Heart right ventricle (tissue), 16 donors: ENCODE data around the gene TCEAL5. TPM values are rescaled to one million over a fixed set of nuclear protein-coding genes. Genes with fewer than 3 reads are reported as not detected.

Experiments used
- ATAC-seq, 8 donors: fragments of 200-7000 bp; cut with Tn5 transposase; one replicate each; pipeline ENCODE4 v1.9.1; 2020; ENCODE audit warnings: mild to moderate bottlenecking in 8 of 8, moderate library complexity in 8 of 8, moderate number of reproducible peaks in 1 of 8
- DNase-seq, 2 donors: peaks; one replicate each; pipeline ENCODE4 v3.0.0-alpha.2; 2020
- H3K27ac ChIP-seq, 10 donors: fragments of 200-600 bp; sonication (generic) in 2 of 10; one replicate each; pipeline versions ENCODE4 v1.5.0 to v1.8.0; 2020 to 2022; ENCODE audit warnings: mild to moderate bottlenecking in 3 of 10
- H3K27me3 ChIP-seq, 7 donors: fragments of 200-600 bp; one replicate each; pipeline ENCODE4 v1.8.0; 2021 to 2022; ENCODE audit warnings: mild to moderate bottlenecking in 2 of 7
- H3K36me3 ChIP-seq, 9 donors: fragments of 200-600 bp; sonication (generic) in 1 of 9; one replicate each; pipeline versions ENCODE4 v1.5.0 to v1.8.0; 2020 to 2022; ENCODE audit warnings: mild to moderate bottlenecking in 2 of 9
- H3K4me1 ChIP-seq, 9 donors: fragments of 200-600 bp; sonication (generic) in 1 of 9; one replicate each; pipeline versions ENCODE4 v1.5.0 to v1.8.0; 2020 to 2022; ENCODE audit warnings: mild to moderate bottlenecking in 4 of 9
- H3K4me3 ChIP-seq, 10 donors: fragments of 200-600 bp; sonication (generic) in 2 of 10; one replicate each; pipeline versions ENCODE4 v1.5.0 to v1.8.0; 2020 to 2022; ENCODE audit warnings: mild to moderate bottlenecking in 7 of 10, moderate library complexity in 2 of 10
- H3K9me3 ChIP-seq, 11 donors: fragments of 200-600 bp in 10 of 11; sonication (generic) in 2 of 11; one replicate each; pipeline versions ENCODE4 v1.5.0 to v1.8.0; 2013 to 2022; ENCODE audit warnings: mild to moderate bottlenecking in 2 of 11, control low read depth in 1 of 11, moderate library complexity in 1 of 11
- WGBS, 2 donors: extraction: QIAGEN DNeasy Blood & Tissue Kit; methylation state at CpG; one replicate each; pipeline ENCODE4 v1.1.7; 2013; ENCODE audit warnings: inconsistent platforms in 1 of 2; 5-methylcytosine and 5-hydroxymethylcytosine counted together
- intact Hi-C, 10 donors: fragments of 100-400 bp; cut with DNase I; formaldehyde crosslinking; loops; one replicate each; pipeline versions ENCODE4 v1.11.1 to v1.14.2; 2022
- polyA plus RNA-seq, 2 donors: library from polyadenylated mRNA; stranded (reverse); fragments of 200-250 nt; gene quantifications; one replicate each; pipeline ENCODE4 v1.2.3, GENCODE V29; 2013
- total RNA-seq, 10 donors: library from RNA; stranded (reverse); fragmentation: NEBNext Ultra II Directional in 3 of 10; extraction: Animal tissue kit (Norgen Biotek cat#: 25700) in 3 of 10; gene quantifications; one replicate each; pipeline versions ENCODE4 v1.2.1 to v1.2.4, GENCODE V29; 2021 to 2023
- TF ChIP-seq, protein P1 (sequence below), 9 donors: fragments of 200-600 bp; sonication (generic) in 2 of 9; IDR thresholded peaks; one replicate each; pipeline versions ENCODE4 v1.5.0 to v1.8.0; 2021 to 2022; ENCODE audit warnings: antibody characterized with exemption in 9 of 9, mild to moderate bottlenecking in 5 of 9, moderate library complexity in 1 of 9
- donor health status: Arrhythmogenic right ventricular cardiomyopathy.
- donor health status: ischemic (EF 13 %, LVEDD 7.1; RV severe dilation, severe dysfunction).
- donor health status: healthy with polysubstance abuse.
- donor health status: DM: no; HTN: yes; CAD: no.
- donor health status: DM: no; HTN: no; CAD: no.
- donor health status: ischemic (EF 25% LVEDD 6.9; RV normal size, moderate dysfunction).
- donor health status: ischemic (EF 25% LVEDD 5.7; RV mildly dilated, moderate dysfunction).
- donor health status: healthy.
- donor health status: DM: yes; HTN: yes; CAD: no.
- donor health status: Ischemic cardiomyopathy.
- donor health status: ischemic (EF 35%, LVEDD 5.7; RV mildly dilated, moderate dysfunction).
- donor health status: nonischemic (EF 11% LVEDD 7.7; RV severe dilation, severe dysfunction).
- donor health status: DM: yes; HTN: yes; CAD: no.
- donor health status: PGD.
- donor health status: ischemic (EF 29% LVEDD 5.4; RV normal size, mild dysfunction).
- donor health status: nonischemic (EF 23%, LVEDD 6.1; RV moderate dilation, normal function).

The TCEAL5 gene
- total and polyA plus RNA-seq, 12 donors = 0.23 to 0.37 (median 0.28) TPM; not detected in 5

GRCh38 chrX:103254171-103254824 lies 22.3 kb downstream of the TCEAL5 start:
- Histone ChIP-seq H3K27me3 (peaks cover 0 to 29% (median 0%) of the 10 kb centered on the region in 7 donors), H3K4me1 (peaks cover 0 to 21% (median 11%) of the 10 kb centered on the region in 9 donors), H3K9me3 (no peaks in the 10 kb centered on the region), H3K36me3 (peaks cover 0 to 19% (median 0%) of the 10 kb centered on the region in 9 donors), H3K4me3 (peak overlapping the region; percentile 41 to 84 (median 68)), H3K27ac (peak overlapping the region; percentile 70 to 92 (median 86))
- 0% methylated on average over 21 to 22 of the region's 22 CpGs for WGBS, 2 donors
- peak; percentile 31 to 57 for DNase-seq
- TF ChIP-seq, protein P1, sequence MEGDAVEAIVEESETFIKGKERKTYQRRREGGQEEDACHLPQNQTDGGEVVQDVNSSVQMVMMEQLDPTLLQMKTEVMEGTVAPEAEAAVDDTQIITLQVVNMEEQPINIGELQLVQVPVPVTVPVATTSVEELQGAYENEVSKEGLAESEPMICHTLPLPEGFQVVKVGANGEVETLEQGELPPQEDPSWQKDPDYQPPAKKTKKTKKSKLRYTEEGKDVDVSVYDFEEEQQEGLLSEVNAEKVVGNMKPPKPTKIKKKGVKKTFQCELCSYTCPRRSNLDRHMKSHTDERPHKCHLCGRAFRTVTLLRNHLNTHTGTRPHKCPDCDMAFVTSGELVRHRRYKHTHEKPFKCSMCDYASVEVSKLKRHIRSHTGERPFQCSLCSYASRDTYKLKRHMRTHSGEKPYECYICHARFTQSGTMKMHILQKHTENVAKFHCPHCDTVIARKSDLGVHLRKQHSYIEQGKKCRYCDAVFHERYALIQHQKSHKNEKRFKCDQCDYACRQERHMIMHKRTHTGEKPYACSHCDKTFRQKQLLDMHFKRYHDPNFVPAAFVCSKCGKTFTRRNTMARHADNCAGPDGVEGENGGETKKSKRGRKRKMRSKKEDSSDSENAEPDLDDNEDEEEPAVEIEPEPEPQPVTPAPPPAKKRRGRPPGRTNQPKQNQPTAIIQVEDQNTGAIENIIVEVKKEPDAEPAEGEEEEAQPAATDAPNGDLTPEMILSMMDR (IDR thresholded peaks at IDR 0.05) = no peak
- intact Hi-C loops = loop anchor here in 5 of 10 donors (5.0 to 10.0 kb wide), 3 partner anchors 37 to 81 kb away; partner anchors contain the start of genes BEX4 (in 4 of the 5) and TCEAL7 (in 1 of the 5)
- ATAC-seq = peak; percentile 63 to 90 (median 84)

DNA sequence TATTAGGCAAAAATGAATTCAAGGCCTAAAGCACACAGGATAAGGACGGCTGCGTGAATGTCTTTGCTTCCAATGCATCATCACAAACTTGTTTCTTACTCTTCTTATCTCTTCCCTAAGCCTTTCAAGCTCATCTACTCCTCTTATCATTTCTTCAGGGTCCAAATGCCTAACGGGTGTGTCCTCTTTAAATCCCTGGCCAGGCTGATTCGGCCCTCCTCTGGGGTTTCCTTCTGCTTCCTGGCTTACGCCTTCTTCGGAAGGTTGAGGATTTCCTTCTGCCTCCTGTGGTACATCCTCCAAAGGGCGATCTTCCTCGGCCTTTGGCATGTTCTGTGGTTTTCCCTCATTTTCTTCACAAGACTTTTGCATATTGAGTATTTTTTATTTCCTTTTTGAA lies 22.9 kb downstream of the TCEAL5 start:
- ATAC-seq = peak in 4 of 8 donors; percentile 44 to 55 (median 46)
- Histone ChIP-seq H3K27me3 (peaks cover 0 to 24% (median 0%) of the 10 kb centered on the region in 7 donors), H3K4me3 (peak overlapping the region; percentile 41 to 84 (median 68)), H3K4me1 (peaks cover 0 to 21% (median 11%) of the 10 kb centered on the region in 9 donors), H3K36me3 (peaks cover 0 to 19% (median 0%) of the 10 kb centered on the region in 9 donors), H3K27ac (peak overlapping the region; percentile 70 to 92 (median 86)), H3K9me3 (no peaks in the 10 kb centered on the region)
- TF ChIP-seq, protein P1 (IDR thresholded peaks at IDR 0.05) = no peak
- WGBS, 2 donors = 5 to 17% methylated on average over 8 of the region's 8 CpGs
- peak; percentile 8 to 9 for DNase-seq
- intact Hi-C loops = loop anchor here in 5 of 10 donors (5.0 to 10.0 kb wide), 3 partner anchors 36 to 81 kb away; partner anchors contain the start of genes BEX4 (in 4 of the 5) and TCEAL7 (in 1 of the 5)

- Histone ChIP-seq H3K27ac (peak overlapping the region in 1 of 10 donors; percentile 16), H3K9me3 (peaks cover 0 to 7% (median 0%) of the 10 kb centered on the region in 11 donors), H3K36me3 (peaks cover 0 to 19% (median 0%) of the 10 kb centered on the region in 9 donors), H3K27me3 (peaks cover 0 to 19% (median 0%) of the 10 kb centered on the region in 7 donors), H3K4me1 (peaks cover 0 to 21% (median 11%) of the 10 kb centered on the region in 9 donors), H3K4me3 (no peak overlapping the region)
- 40 to 48% methylated on average over 5 of the region's 5 CpGs for WGBS, 2 donors
- intact Hi-C loops = loop anchor here in 5 of 10 donors (5.0 to 10.0 kb wide), 3 partner anchors 34 to 84 kb away; partner anchors contain the start of genes BEX4 (in 4 of the 5) and TCEAL7 (in 1 of the 5)
- TF ChIP-seq, protein P1 (IDR thresholded peaks at IDR 0.05) = no peak
- no peak for ATAC-seq
- DNase-seq = no peak
Measured at GRCh38 chrX:103250977-103251376, 25.6 kb downstream of the TCEAL5 start.

DNA sequence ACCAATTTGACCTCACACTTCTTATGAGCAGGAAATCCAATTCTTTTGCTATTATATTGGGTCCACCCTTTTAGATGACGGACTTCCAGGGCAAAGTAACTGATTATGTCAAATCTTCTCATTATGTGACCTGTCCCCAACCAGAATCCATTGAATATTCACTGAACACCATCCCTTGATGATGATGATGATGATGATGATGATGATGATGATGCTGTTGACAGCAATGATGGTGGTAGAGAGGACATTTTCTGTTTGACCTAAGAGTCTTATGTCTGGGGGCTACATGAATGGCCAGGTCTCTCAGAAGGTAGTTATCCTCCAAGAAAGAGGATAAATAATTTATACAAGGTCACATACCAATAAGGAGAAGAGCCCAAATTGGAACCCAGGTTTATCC lies 26.7 kb downstream of the TCEAL5 start:
- Histone ChIP-seq H3K27me3 (peaks cover 0 to 16% (median 0%) of the 10 kb centered on the region in 7 donors), H3K4me3 (no peak overlapping the region), H3K27ac (no peak overlapping the region), H3K4me1 (peaks cover 0 to 21% (median 11%) of the 10 kb centered on the region in 9 donors), H3K9me3 (peaks cover 0 to 7% (median 0%) of the 10 kb centered on the region in 11 donors), H3K36me3 (peaks cover 0 to 19% (median 0%) of the 10 kb centered on the region in 9 donors)
- WGBS, 2 donors = 76 to 100% methylated on average over 1 of the region's 1 CpG
- ATAC-seq (no peak), DNase-seq (no peak)
- TF ChIP-seq, protein P1 (IDR thresholded peaks at IDR 0.05) = no peak
- intact Hi-C loops = loop anchor here in 8 of 10 donors (5.0 to 10.0 kb wide), 3 partner anchors 33 to 85 kb away; partner anchors contain the start of genes BEX4 (in 4 of the 8) and TCEAL7 (in 1 of the 8)
